IPS-15b (cell line): Measurements from ENCODE around the gene NR3C2.

Source experiments
- H3K27me3 ChIP-seq: one replicate; pipeline ENCODE4 v1.6.1; 2013; ENCODE audit warnings: low read length; ENCODE audit not compliant: control insufficient read depth, insufficient read depth
- H3K36me3 ChIP-seq: one replicate; pipeline ENCODE4 v1.6.1; 2013; ENCODE audit warnings: low read length; ENCODE audit not compliant: control insufficient read depth, insufficient read depth
- H3K4me1 ChIP-seq: one replicate; pipeline ENCODE4 v1.6.1; 2013; ENCODE audit warnings: mild to moderate bottlenecking, low read length; ENCODE audit not compliant: control insufficient read depth, insufficient read depth
- H3K4me3 ChIP-seq: one replicate; pipeline ENCODE4 v1.5.1; 2013; ENCODE audit warnings: low read depth, low read length
- H3K9ac ChIP-seq: one replicate; pipeline ENCODE4 v1.6.1; 2013; ENCODE audit warnings: low read depth, mild to moderate bottlenecking, low read length
- H3K9me3 ChIP-seq: one replicate; pipeline ENCODE4 v1.6.1; 2013; ENCODE audit warnings: mild to moderate bottlenecking, low read length; ENCODE audit not compliant: control insufficient read depth, insufficient read depth

Gene NR3C2

DNA sequence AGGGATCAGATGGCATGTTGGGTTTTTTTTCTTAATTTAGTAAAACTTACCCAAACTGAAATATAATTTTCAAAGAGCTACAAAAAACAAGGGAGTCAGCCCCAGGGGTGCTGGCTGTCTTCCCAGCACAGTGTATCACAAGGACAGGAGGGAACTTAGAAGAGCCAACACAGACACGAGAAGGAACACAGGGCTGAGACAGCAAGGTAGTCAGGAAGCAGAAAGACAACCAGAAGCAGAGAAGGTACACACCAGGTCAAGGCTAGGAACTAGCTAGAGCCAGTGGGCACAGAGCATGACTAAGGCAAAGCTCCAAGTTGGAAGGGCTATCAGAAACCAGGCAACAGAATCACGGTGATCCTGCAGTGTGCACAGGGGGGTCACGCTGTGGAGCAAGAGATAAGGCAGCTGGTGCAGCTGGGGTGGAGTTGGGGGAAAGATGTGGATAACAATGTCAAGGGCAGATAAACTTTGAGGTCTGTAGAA lies 168.7 kb downstream of the NR3C2 start:
- no peaks in the 10 kb centered on the region for H3K36me3 ChIP-seq
- H3K9me3 ChIP-seq, result no peaks in the 10 kb centered on the region
- no peaks in the 10 kb centered on the region for H3K27me3 ChIP-seq
- no peak overlapping the region for H3K9ac ChIP-seq
- H3K4me3 ChIP-seq, result no peak overlapping the region
- no peaks in the 10 kb centered on the region for H3K4me1 ChIP-seq

DNA sequence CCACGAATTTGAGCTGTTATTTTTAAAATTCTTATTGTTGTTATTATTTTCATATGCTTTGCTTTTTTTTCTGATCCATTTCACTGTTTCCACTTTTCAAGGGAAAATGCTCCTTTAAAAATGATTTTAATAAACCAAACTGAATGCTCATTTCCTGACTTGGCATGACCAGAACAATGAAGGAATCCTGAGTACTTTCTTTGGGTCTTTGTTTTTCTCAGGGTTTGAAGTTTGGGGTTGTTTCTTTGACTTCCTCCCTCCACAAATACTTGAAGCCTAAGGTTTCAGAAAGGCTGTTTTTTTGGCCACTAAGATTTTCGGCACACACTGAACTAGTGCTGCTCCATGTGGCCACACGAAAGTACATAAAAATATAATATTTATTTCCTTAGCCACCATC lies 171.0 kb downstream of the NR3C2 start:
- H3K36me3 ChIP-seq, result no peaks in the 10 kb centered on the region
- no peaks in the 10 kb centered on the region for H3K9me3 ChIP-seq
- no peaks in the 10 kb centered on the region for H3K4me1 ChIP-seq
- H3K9ac ChIP-seq, result no peak overlapping the region
- no peak overlapping the region for H3K4me3 ChIP-seq
- no peaks in the 10 kb centered on the region for H3K27me3 ChIP-seq

DNA sequence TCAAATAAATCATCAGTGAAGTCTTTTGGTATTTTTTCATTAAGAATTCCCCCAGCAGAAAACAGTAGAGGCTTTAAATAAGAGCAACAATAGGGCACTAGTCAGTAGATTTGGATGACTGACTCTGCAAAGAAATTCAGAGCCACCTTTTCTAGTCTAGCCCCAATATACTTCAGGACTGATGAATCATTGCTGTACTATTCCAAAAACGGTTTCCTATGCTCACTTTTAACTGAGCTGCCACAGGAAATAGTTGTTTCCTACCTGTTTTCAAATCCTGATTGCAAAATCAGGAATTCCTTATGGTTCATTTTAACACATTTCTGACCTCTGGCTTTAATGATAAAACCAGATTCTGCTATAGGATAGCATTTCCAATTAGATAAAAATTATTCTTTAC lies 171.6 kb downstream of the NR3C2 start:
- no peaks in the 10 kb centered on the region for H3K36me3 ChIP-seq
- H3K4me1 ChIP-seq, result no peaks in the 10 kb centered on the region
- no peak overlapping the region for H3K9ac ChIP-seq
- H3K27me3 ChIP-seq, result no peaks in the 10 kb centered on the region
- no peak overlapping the region for H3K4me3 ChIP-seq
- no peaks in the 10 kb centered on the region for H3K9me3 ChIP-seq

DNA sequence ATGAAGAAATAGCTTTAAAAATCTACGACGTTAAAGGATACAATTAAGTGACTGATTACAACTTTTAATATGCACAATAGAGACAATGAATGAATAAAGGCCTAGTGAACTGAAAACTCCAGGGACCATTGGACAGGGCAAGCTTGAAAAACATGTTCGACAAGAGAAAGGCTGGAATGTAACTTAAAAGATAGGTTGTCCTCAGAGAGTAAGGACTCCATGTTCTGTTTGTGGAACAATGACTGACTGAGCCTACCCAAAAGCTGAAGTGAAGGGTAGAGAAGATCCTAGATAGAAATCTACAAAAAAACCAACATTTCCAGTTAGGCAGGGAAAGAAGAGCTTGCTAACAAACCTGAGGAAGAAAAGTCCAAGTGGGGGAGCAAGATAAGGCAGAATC lies 173.4 kb downstream of the NR3C2 start:
- no peak overlapping the region for H3K9ac ChIP-seq
- no peak overlapping the region for H3K4me3 ChIP-seq
- H3K27me3 ChIP-seq, result no peaks in the 10 kb centered on the region
- H3K4me1 ChIP-seq, result no peaks in the 10 kb centered on the region
- no peaks in the 10 kb centered on the region for H3K9me3 ChIP-seq
- H3K36me3 ChIP-seq, result no peaks in the 10 kb centered on the region

DNA sequence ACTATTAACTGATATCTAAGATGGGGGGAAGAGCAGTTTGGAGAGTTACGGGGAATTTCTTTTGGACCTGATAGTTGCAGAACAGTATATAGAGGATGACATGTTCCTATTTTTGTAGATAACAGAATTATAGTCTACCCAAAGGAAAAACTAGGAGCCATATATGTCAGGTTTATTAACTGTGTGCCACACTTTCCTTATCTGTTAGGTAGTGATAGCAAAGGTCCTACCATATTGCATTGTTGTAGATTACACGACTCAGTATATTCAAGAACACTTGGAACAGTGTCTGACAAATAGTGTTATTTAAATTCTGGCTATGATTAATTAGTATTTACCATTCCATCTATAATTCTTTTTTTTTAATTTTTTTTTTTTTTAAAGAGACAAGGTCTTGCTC lies 175.3 kb downstream of the NR3C2 start:
- Histone ChIP-seq H3K4me3 (no peak overlapping the region), H3K9ac (no peak overlapping the region), H3K4me1 (no peaks in the 10 kb centered on the region), H3K27me3 (no peaks in the 10 kb centered on the region), H3K9me3 (no peaks in the 10 kb centered on the region), H3K36me3 (no peaks in the 10 kb centered on the region)

DNA sequence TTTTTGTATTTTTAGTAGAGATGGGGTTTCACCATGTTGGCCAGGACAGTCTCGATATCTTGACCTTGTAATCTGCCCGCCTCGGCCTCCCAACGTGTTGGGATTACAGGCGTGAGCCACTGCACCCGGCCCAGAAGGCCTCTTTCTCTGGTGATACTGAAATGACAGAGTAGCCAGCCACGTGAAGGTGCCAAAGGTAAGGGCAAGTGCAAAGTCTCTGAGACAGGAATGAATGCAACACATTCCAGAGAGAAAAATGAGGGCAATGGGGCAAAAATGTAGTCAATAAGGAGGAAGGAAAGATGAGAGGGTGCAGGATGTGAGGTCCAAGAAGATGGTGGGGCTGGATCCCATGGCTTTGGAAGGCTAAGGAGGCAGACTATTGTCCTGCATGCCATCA lies 176.0 kb downstream of the NR3C2 start:
- H3K9ac ChIP-seq, result no peak overlapping the region
- no peak overlapping the region for H3K4me3 ChIP-seq
- no peaks in the 10 kb centered on the region for H3K36me3 ChIP-seq
- H3K9me3 ChIP-seq, result no peaks in the 10 kb centered on the region
- H3K4me1 ChIP-seq, result no peaks in the 10 kb centered on the region
- no peaks in the 10 kb centered on the region for H3K27me3 ChIP-seq

DNA sequence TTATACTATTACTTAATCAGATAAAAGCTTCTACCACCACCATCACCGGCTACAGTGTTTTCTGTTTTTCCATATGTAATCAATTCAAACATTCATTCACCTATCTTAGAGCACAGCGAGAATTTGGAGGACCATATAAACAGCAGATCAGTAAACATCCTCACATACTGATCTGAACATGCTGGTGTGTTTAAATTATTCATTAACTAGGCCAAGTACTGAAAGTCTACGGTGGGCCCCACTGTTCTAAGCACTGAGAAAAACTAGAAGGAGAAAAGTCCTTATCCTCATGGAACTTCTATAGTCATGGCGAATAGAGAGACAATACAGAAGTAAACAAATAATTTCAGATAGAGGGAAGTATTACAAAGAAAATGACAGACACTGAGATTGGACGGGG lies 176.6 kb downstream of the NR3C2 start:
- no peak overlapping the region for H3K9ac ChIP-seq
- no peaks in the 10 kb centered on the region for H3K4me1 ChIP-seq
- no peaks in the 10 kb centered on the region for H3K27me3 ChIP-seq
- no peaks in the 10 kb centered on the region for H3K9me3 ChIP-seq
- H3K36me3 ChIP-seq, result no peaks in the 10 kb centered on the region
- no peak overlapping the region for H3K4me3 ChIP-seq

DNA sequence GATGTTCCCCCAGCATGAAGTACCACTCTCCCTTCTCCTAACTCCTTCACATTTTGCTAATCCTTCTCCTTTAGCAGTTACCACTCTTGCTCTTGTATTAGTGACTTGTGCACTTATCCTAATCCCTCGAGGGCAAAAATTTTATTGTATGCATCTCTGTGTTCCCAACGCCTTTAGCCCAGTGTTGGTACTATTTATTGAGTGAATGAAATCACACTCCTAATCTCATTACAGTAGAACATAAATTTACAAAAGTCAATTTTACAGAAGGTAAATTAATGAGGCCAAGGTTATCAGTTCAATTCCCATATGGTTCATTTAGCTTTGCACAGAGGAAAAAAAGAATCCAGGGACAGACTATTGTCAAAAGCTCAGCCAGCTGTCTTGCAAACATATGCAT lies 178.4 kb downstream of the NR3C2 start:
- Histone ChIP-seq H3K27me3 (no peaks in the 10 kb centered on the region), H3K9ac (no peak overlapping the region), H3K9me3 (no peaks in the 10 kb centered on the region), H3K4me1 (no peaks in the 10 kb centered on the region), H3K4me3 (no peak overlapping the region), H3K36me3 (no peaks in the 10 kb centered on the region)

DNA sequence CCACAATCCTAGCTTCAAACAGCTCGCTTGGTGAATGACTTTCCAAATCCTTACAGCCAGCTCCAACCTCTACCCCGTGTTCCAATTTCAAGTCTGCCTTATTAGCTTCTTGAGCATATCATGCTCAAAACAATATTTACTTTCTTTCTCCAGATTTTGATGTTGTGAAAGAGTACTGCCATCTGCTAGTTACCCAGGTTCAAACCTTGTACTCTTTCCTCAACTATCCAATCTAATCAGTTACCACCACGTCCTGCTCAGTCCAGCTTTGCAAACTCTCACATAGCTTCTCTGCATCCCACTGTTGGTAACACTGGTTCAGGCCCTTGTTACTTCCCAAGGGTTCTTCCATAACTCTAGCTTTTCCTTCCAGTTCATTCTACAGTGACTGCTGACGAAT lies 179.1 kb downstream of the NR3C2 start:
- no peaks in the 10 kb centered on the region for H3K4me1 ChIP-seq
- H3K27me3 ChIP-seq, result no peaks in the 10 kb centered on the region
- H3K9ac ChIP-seq, result no peak overlapping the region
- H3K9me3 ChIP-seq, result no peaks in the 10 kb centered on the region
- H3K36me3 ChIP-seq, result no peaks in the 10 kb centered on the region
- no peak overlapping the region for H3K4me3 ChIP-seq

DNA sequence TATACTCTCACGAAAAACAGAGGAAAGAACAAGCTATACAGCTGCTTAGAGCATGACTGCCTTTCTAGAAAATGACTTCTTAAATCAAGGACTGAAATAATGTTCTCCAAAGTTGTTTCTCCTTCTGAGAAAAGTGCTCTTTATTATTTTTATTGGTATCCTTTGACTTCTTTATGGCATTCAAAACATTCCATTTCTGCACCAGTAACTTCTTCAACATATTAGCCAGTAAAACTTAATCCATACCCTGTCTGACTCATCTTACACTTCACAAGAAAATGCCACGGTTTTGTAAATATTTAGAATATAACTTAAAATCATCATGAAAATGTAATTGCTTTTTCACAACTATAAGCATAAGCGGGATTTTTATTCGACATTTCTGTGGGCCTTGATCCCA lies 180.4 kb downstream of the NR3C2 start:
- no peaks in the 10 kb centered on the region for H3K27me3 ChIP-seq
- no peaks in the 10 kb centered on the region for H3K36me3 ChIP-seq
- H3K9me3 ChIP-seq, result no peaks in the 10 kb centered on the region
- H3K9ac ChIP-seq, result no peak overlapping the region
- H3K4me3 ChIP-seq, result no peak overlapping the region
- H3K4me1 ChIP-seq, result no peaks in the 10 kb centered on the region

DNA sequence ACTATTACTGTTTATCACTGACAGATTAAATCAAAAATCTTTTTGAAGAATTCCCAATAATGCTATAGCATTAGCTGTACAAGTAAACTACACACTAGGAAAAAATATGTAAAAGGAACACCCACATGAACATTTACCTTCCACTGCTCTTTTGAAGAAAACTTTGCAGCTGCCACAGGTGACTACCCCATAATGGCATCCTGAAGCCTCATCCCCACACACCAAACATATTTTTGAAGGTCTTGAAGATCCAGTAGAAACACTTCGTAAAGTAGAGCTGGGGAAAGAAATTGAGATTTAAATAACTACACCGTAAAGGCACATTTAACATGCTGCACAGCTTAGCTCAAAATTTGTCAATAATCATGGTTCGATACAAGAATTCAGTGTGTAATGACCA lies 182.4 kb downstream of the NR3C2 start:
- H3K36me3 ChIP-seq, result no peaks in the 10 kb centered on the region
- H3K4me3 ChIP-seq, result no peak overlapping the region
- H3K27me3 ChIP-seq, result no peaks in the 10 kb centered on the region
- no peak overlapping the region for H3K9ac ChIP-seq
- no peaks in the 10 kb centered on the region for H3K4me1 ChIP-seq
- H3K9me3 ChIP-seq, result no peaks in the 10 kb centered on the region

DNA sequence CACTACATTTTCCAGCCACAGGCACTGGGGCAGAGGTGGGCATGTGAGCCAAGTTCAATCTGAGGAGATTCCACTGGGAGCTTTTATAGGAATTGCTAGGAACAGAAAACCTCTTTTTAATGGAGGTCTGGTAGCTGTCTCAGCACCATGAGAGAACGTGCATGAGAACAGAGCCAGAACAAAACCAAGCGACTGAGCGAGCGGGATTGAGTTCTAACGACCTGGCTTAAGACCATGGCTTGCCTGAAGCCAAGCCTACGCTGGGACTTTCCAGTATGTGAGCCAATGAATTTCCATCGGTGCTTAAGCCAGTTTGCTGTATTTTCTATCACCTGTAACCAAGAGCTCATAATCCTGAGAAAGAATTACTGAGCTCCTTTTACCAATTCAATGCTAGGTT lies 183.7 kb downstream of the NR3C2 start:
- Histone ChIP-seq H3K36me3 (no peaks in the 10 kb centered on the region), H3K9ac (no peak overlapping the region), H3K27me3 (no peaks in the 10 kb centered on the region), H3K4me1 (no peaks in the 10 kb centered on the region), H3K4me3 (no peak overlapping the region), H3K9me3 (no peaks in the 10 kb centered on the region)

DNA sequence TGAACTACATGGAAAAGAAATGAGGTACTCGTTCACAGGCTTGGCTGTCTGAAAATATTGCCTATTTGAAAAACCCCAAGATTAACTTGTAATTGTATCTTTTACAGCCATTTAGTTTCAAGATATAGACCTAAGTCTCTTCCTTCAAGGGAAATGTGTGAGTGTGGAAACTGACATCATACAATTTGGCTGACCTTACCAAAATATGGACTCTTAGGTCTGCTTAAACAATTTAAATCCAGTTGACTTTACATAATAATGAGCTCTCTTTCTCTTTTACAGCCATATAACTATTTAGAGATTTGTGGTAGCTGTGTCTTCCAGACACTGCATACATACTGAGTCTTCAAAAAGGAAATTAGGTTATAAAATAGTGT lies 186.9 kb downstream of the NR3C2 start:
- Histone ChIP-seq H3K9me3 (no peaks in the 10 kb centered on the region), H3K4me1 (no peaks in the 10 kb centered on the region), H3K27me3 (no peaks in the 10 kb centered on the region), H3K36me3 (no peaks in the 10 kb centered on the region), H3K9ac (no peak overlapping the region), H3K4me3 (no peak overlapping the region)
